ENCODE results near the gene PRR20C.
"Not testable (repeated sequence)": the region's sequence is repeated elsewhere in the genome, so short reads cannot be mapped to it uniquely, and the experiment has no call there.

DNA sequence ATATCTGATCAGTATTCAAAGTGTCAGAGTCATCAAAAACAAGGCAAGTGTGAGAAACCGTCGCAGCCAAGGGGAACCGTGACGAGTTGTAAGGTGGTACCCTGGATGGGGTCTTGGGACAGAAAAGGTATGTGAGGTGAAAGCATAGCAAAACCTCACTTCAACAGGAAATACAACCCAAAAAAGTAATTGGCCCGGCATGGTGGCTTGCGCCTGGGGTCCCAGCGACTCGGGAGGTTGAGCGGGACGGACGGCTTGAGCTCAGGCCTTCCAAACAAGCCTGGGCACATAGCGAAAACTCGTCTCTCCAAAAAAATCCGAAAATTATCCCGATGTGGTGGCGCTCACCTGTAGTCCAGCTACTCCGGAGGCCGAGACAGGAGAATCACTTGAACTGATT, 14.1 kb upstream of the PRR20C start:
- TF ChIP-seq, protein P1, sequence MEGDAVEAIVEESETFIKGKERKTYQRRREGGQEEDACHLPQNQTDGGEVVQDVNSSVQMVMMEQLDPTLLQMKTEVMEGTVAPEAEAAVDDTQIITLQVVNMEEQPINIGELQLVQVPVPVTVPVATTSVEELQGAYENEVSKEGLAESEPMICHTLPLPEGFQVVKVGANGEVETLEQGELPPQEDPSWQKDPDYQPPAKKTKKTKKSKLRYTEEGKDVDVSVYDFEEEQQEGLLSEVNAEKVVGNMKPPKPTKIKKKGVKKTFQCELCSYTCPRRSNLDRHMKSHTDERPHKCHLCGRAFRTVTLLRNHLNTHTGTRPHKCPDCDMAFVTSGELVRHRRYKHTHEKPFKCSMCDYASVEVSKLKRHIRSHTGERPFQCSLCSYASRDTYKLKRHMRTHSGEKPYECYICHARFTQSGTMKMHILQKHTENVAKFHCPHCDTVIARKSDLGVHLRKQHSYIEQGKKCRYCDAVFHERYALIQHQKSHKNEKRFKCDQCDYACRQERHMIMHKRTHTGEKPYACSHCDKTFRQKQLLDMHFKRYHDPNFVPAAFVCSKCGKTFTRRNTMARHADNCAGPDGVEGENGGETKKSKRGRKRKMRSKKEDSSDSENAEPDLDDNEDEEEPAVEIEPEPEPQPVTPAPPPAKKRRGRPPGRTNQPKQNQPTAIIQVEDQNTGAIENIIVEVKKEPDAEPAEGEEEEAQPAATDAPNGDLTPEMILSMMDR (IDR thresholded peaks at IDR 0.05): not testable (repeated sequence)
- TF ChIP-seq POLR2A (IDR thresholded peaks at IDR 0.05): not testable (repeated sequence)

All from uterus (tissue), 2 donors.